HepG2 (cell line): ENCODE data around the gene CAGE1. TPM values are rescaled to one million over a fixed set of nuclear protein-coding genes. Genes with fewer than 3 reads are reported as not detected.
A peak's percentile ranks its signal among the peaks of the same experiment; 100 is the strongest.

Source experiments
- FOXO1 ChIP-seq: sonication (generic); formaldehyde crosslinking; IDR thresholded peaks from 2 replicates; pipeline ENCODE4 v1.4.0; 2020; ENCODE audit warnings: missing genetic modification reagents
- HNRNPL ChIP-seq: fragments of 200-400 bp; formaldehyde crosslinking; IDR thresholded peaks from 2 replicates; pipeline ENCODE4 v1.6.1; 2017; ENCODE audit warnings: mild to moderate bottlenecking, low read depth, low read length
- KDM5B ChIP-seq: sonication (generic); formaldehyde crosslinking; IDR thresholded peaks from 2 replicates; pipeline ENCODE4 v1.4.0; 2020; ENCODE audit warnings: missing genetic modification reagents, mild to moderate bottlenecking, borderline replicate concordance
- MXD4 ChIP-seq: IDR thresholded peaks from 2 replicates; pipeline ENCODE4 v1.6.1; 2016; ENCODE audit warnings: mild to moderate bottlenecking, missing biosample characterization, missing genetic modification reagents
- NFATC3 ChIP-seq: sonication (generic); formaldehyde crosslinking; IDR thresholded peaks from 2 replicates; pipeline ENCODE4 v1.5.1; 2020; ENCODE audit warnings: mild to moderate bottlenecking, missing genetic modification reagents
- POLR2AphosphoS2 ChIP-seq: IDR thresholded peaks from 2 replicates; pipeline ENCODE4 v1.6.1; 2011; ENCODE audit warnings: low read depth, low read length, improper control_type of control experiment
- RXRA ChIP-seq: sonication (generic); formaldehyde crosslinking; IDR thresholded peaks from 2 replicates; pipeline ENCODE4 v1.5.1; 2020; ENCODE audit warnings: missing genetic modification reagents
- SAP130 ChIP-seq: IDR thresholded peaks from 2 replicates; pipeline ENCODE4 v1.6.1; 2016; ENCODE audit warnings: low read depth
- ZNF558 ChIP-seq: sonication (generic); formaldehyde crosslinking; IDR thresholded peaks from 2 replicates; pipeline ENCODE4 v1.9.0; 2022; ENCODE audit warnings: mild to moderate bottlenecking, missing genetic modification reagents, borderline replicate concordance
- ZNF746 ChIP-seq: sonication (generic); formaldehyde crosslinking; IDR thresholded peaks from 2 replicates; pipeline ENCODE4 v1.8.0; 2022; ENCODE audit warnings: mild to moderate bottlenecking, missing genetic modification reagents
- ZNF792 ChIP-seq: IDR thresholded peaks from 2 replicates; pipeline ENCODE4 v1.6.1; 2016
- polyA plus RNA-seq, 8 experiments: library from polyadenylated mRNA; depleted of rRNA in 3 of 8; stranded (reverse) in 7 of 8; unstranded in 1 of 8; fragments of >200 nt; fragmentation: Illumina TruSeq in 4 of 8; extraction: Trizol in 4 of 8; gene quantifications; 2 replicates each; pipeline versions ENCODE4 v1.2.1 to v1.2.3, GENCODE V29; 2011 to 2016; ENCODE audit warnings: low read depth in 4 of 8, missing spikeins in 1 of 8, mixed read lengths in 1 of 8; ENCODE audit not compliant: insufficient read depth in 1 of 8
- total RNA-seq, 5 experiments: library from RNA; depleted of rRNA; stranded (reverse); fragments of >200 nt; fragmentation: Illumina TruSeq; extraction: Trizol; gene quantifications; 2 replicates each; pipeline ENCODE4 v1.2.3, GENCODE V29; 2016; ENCODE audit warnings: low read depth in 1 of 5
- TF ChIP-seq, protein P1 (sequence below): sonication (generic); formaldehyde crosslinking; conservative IDR thresholded peaks from 2 replicates; pipeline ENCODE4 v1.4.0; 2020; ENCODE audit warnings: mild to moderate bottlenecking, missing genetic modification reagents, moderate library complexity
- TF ChIP-seq, protein P2 (sequence below): sonication (generic); formaldehyde crosslinking; IDR thresholded peaks from 2 replicates; pipeline ENCODE4 v1.4.0; 2020; ENCODE audit warnings: missing genetic modification reagents
- TF ChIP-seq, protein P3 (sequence below): sonication (generic); formaldehyde crosslinking; IDR thresholded peaks from 2 replicates; pipeline ENCODE4 v1.5.0; 2020; ENCODE audit warnings: missing genetic modification reagents

The CAGE1 gene
- total and polyA plus RNA-seq, 2 of the 13 experiments (the other 11 are each of a cell fraction or from before 2014, with no cell fraction given) = 0.03 to 0.15 TPM

DNA sequence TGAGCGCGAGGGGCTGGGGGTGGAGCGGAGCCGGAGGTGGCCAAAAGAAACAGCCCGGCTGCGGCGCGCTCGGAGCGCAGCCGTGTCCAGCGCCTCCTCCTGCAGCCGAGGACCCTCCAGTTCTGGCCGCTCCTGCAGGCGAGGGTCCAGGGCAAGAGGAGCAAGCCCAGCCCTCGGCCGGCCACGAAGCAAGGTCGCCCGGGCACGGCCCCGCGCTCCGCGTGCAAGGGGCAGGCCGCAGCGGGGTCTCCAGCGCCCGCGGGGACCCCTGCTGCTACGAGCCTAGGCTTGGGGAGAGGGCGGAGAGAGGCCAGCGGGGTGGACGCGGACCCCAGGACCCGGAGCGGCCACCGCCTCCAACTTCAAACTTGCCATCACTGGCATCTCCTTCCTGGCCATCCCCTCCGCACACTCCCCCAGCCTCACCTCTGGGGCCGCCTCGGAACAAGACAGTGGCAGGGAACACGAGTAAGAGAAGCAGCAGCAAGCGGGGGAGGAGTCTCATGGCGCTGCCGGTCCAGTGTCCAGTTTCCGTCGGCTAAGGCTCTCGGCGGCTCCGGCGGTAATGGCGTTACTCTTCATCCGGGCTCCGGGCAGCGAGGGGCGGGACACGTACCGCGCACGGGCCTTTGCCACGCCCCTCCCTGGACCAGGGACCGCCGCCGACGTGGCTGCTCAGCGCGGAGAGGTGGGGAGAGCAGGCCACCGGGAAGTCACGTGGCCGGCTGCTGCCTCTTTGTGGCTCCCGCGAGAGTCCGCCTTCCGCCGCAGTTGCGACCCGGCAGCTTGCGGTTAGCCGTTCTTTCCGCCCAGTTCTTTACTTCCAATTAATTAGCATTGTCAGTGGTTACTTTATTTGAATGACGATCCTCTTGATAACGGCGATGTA, 76.7 kb downstream of the CAGE1 start, which contains the start of gene SSR1 (continued):
- TF ChIP-seq, protein P1, sequence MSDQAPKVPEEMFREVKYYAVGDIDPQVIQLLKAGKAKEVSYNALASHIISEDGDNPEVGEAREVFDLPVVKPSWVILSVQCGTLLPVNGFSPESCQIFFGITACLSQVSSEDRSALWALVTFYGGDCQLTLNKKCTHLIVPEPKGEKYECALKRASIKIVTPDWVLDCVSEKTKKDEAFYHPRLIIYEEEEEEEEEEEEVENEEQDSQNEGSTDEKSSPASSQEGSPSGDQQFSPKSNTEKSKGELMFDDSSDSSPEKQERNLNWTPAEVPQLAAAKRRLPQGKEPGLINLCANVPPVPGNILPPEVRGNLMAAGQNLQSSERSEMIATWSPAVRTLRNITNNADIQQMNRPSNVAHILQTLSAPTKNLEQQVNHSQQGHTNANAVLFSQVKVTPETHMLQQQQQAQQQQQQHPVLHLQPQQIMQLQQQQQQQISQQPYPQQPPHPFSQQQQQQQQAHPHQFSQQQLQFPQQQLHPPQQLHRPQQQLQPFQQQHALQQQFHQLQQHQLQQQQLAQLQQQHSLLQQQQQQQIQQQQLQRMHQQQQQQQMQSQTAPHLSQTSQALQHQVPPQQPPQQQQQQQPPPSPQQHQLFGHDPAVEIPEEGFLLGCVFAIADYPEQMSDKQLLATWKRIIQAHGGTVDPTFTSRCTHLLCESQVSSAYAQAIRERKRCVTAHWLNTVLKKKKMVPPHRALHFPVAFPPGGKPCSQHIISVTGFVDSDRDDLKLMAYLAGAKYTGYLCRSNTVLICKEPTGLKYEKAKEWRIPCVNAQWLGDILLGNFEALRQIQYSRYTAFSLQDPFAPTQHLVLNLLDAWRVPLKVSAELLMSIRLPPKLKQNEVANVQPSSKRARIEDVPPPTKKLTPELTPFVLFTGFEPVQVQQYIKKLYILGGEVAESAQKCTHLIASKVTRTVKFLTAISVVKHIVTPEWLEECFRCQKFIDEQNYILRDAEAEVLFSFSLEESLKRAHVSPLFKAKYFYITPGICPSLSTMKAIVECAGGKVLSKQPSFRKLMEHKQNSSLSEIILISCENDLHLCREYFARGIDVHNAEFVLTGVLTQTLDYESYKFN (CRISPR knock-in tag) = peak; percentile 57
- TF ChIP-seq NFATC3 (CRISPR knock-in tag) (no peak), ZNF746 (CRISPR knock-in tag) (0 out of 2 replicates have a peak, but pooled peaks have one; percentile 24), ZNF558 (CRISPR knock-in tag) (peak; percentile 47; the same call in 1 of the 2 replicates), FOXO1 (CRISPR knock-in tag) (peak; percentile 65), KDM5B (CRISPR knock-in tag) (peak; percentile 90), POLR2AphosphoS2 (peak; percentile 79), ZNF792 (CRISPR knock-in tag) (peak; percentile 93), MXD4 (CRISPR knock-in tag) (peak; percentile 92), RXRA (peak; percentile 78), HNRNPL (peak; percentile 30; the same call in 1 of the 2 replicates), SAP130 (CRISPR knock-in tag) (peak; percentile 94)
- TF ChIP-seq, protein P2, sequence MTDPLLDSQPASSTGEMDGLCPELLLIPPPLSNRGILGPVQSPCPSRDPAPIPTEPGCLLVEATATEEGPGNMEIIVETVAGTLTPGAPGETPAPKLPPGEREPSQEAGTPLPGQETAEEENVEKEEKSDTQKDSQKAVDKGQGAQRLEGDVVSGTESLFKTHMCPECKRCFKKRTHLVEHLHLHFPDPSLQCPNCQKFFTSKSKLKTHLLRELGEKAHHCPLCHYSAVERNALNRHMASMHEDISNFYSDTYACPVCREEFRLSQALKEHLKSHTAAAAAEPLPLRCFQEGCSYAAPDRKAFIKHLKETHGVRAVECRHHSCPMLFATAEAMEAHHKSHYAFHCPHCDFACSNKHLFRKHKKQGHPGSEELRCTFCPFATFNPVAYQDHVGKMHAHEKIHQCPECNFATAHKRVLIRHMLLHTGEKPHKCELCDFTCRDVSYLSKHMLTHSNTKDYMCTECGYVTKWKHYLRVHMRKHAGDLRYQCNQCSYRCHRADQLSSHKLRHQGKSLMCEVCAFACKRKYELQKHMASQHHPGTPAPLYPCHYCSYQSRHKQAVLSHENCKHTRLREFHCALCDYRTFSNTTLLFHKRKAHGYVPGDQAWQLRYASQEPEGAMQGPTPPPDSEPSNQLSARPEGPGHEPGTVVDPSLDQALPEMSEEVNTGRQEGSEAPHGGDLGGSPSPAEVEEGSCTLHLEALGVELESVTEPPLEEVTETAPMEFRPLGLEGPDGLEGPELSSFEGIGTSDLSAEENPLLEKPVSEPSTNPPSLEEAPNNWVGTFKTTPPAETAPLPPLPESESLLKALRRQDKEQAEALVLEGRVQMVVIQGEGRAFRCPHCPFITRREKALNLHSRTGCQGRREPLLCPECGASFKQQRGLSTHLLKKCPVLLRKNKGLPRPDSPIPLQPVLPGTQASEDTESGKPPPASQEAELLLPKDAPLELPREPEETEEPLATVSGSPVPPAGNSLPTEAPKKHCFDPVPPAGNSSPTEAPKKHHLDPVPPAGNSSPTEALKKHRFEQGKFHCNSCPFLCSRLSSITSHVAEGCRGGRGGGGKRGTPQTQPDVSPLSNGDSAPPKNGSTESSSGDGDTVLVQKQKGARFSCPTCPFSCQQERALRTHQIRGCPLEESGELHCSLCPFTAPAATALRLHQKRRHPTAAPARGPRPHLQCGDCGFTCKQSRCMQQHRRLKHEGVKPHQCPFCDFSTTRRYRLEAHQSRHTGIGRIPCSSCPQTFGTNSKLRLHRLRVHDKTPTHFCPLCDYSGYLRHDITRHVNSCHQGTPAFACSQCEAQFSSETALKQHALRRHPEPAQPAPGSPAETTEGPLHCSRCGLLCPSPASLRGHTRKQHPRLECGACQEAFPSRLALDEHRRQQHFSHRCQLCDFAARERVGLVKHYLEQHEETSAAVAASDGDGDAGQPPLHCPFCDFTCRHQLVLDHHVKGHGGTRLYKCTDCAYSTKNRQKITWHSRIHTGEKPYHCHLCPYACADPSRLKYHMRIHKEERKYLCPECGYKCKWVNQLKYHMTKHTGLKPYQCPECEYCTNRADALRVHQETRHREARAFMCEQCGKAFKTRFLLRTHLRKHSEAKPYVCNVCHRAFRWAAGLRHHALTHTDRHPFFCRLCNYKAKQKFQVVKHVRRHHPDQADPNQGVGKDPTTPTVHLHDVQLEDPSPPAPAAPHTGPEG = peak; percentile 79
- TF ChIP-seq, protein P3, sequence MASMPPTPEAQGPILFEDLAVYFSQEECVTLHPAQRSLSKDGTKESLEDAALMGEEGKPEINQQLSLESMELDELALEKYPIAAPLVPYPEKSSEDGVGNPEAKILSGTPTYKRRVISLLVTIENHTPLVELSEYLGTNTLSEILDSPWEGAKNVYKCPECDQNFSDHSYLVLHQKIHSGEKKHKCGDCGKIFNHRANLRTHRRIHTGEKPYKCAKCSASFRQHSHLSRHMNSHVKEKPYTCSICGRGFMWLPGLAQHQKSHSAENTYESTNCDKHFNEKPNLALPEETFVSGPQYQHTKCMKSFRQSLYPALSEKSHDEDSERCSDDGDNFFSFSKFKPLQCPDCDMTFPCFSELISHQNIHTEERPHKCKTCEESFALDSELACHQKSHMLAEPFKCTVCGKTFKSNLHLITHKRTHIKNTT (CRISPR knock-in tag) = no peak
